Loucy (cell line): ENCODE data around the gene FIGNL2.
A peak's percentile ranks its signal among the peaks of the same experiment; 100 is the strongest.

Source experiments
- CTCF ChIP-seq: fragments of 200-600 bp; sonication (generic); conservative IDR thresholded peaks from 2 replicates; pipeline ENCODE4 v1.5.1; 2014; ENCODE audit warnings: mild to moderate bottlenecking, antibody characterized with exemption, low read length
- EZH2phosphoT487 ChIP-seq: fragments of 200-600 bp; IDR thresholded peaks from 2 replicates; pipeline ENCODE4 v1.6.1; 2018; ENCODE audit warnings: antibody characterized with exemption, mild to moderate bottlenecking, moderate library complexity, borderline replicate concordance

- no peak for TF ChIP-seq EZH2phosphoT487
- TF ChIP-seq CTCF = peak; percentile 59
Measured at GRCh38 chr12:51891843-51892242, 43.3 kb upstream of the FIGNL2 start.
